OCI-LY1 (cell line): Measurements from ENCODE around the gene RASA3.

Source experiments
- H2AFZ ChIP-seq: fragments of 200-600 bp; sonication (generic), shearing (Covaris generic); 2 replicates; pipeline ENCODE4 v1.6.0; 2014; ENCODE audit warnings: antibody characterized with exemption, mild to moderate bottlenecking, low read length
- H3F3A ChIP-seq: fragments of 200-600 bp; sonication (generic), shearing (Covaris generic); 2 replicates; pipeline ENCODE4 v1.6.0; 2014; ENCODE audit warnings: mild to moderate bottlenecking, antibody characterized with exemption, low read length, moderate library complexity; ENCODE audit not compliant: insufficient read depth
- H3K27ac ChIP-seq: fragments of 200-600 bp; sonication (generic); 2 replicates; pipeline ENCODE4 v1.5.1; 2014; ENCODE audit warnings: low read length, mixed run types, mild to moderate bottlenecking, low read depth; ENCODE audit not compliant: poor library complexity, severe bottlenecking
- H3K27me3 ChIP-seq: fragments of 200-600 bp; sonication (generic); 2 replicates; pipeline ENCODE4 v1.6.0; 2014; ENCODE audit warnings: antibody characterized with exemption, mild to moderate bottlenecking, low read length, moderate library complexity; ENCODE audit not compliant: insufficient read depth
- H3K36me3 ChIP-seq: fragments of 200-600 bp; sonication (generic); 2 replicates; pipeline ENCODE4 v1.6.1; 2014; ENCODE audit warnings: mild to moderate bottlenecking, antibody characterized with exemption, low read length, moderate library complexity, mixed read lengths; ENCODE audit not compliant: insufficient read depth
- H3K4me1 ChIP-seq: fragments of 200-600 bp; sonication (generic); 2 replicates; pipeline ENCODE4 v1.5.1; 2014; ENCODE audit warnings: mild to moderate bottlenecking, low read length, moderate library complexity; ENCODE audit not compliant: insufficient read depth, severe bottlenecking
- H3K4me2 ChIP-seq: fragments of 200-600 bp; sonication (generic), shearing (Covaris generic); 2 replicates; pipeline ENCODE4 v1.6.1; 2014; ENCODE audit warnings: low read length
- H3K4me3 ChIP-seq: fragments of 200-600 bp; sonication (generic); 2 replicates; pipeline ENCODE4 v1.5.1; 2014; ENCODE audit warnings: low read length, low read depth, mild to moderate bottlenecking, mixed read lengths; ENCODE audit not compliant: poor library complexity, severe bottlenecking
- H3K79me2 ChIP-seq: fragments of 200-600 bp; shearing (Covaris generic); 2 replicates; pipeline ENCODE4 v1.6.1; 2016; ENCODE audit warnings: mixed run types, low read length, mixed read lengths; ENCODE audit not compliant: insufficient read depth
- H3K9ac ChIP-seq: fragments of 200-600 bp; sonication (generic), shearing (Covaris generic); 2 replicates; pipeline ENCODE4 v1.6.1; 2014; ENCODE audit warnings: mild to moderate bottlenecking, low read length, mixed read lengths
- H3K9me2 ChIP-seq: fragments of 200-600 bp; sonication (generic), shearing (Covaris generic); 2 replicates; pipeline ENCODE4 v1.6.1; 2014; ENCODE audit warnings: low read depth, mild to moderate bottlenecking, low read length, mixed read lengths
- H3K9me3 ChIP-seq: fragments of 200-600 bp; shearing (Covaris generic); 2 replicates; pipeline ENCODE4 v1.6.1; 2014; ENCODE audit warnings: low read length, mixed read lengths
- H4K20me1 ChIP-seq: fragments of 200-600 bp; sonication (generic), shearing (Covaris generic); 2 replicates; pipeline ENCODE4 v1.6.0; 2016; ENCODE audit warnings: mild to moderate bottlenecking, low read length; ENCODE audit not compliant: insufficient read depth
- EZH2 ChIP-seq: fragments of 200-600 bp; sonication (generic), shearing (Covaris generic); IDR thresholded peaks from 2 replicates; pipeline ENCODE4 v1.8.0; 2017; ENCODE audit warnings: borderline replicate concordance, mixed run types, mild to moderate bottlenecking, antibody characterized with exemption, low read length, moderate library complexity, mixed read lengths
- TF ChIP-seq, protein P1 (sequence below): fragments of 200-600 bp; sonication (generic), shearing (Covaris generic); IDR thresholded peaks from 2 replicates; pipeline ENCODE4 v1.5.1; 2017; ENCODE audit warnings: mild to moderate bottlenecking, antibody characterized with exemption, low read length, moderate library complexity, mixed read lengths

The RASA3 gene

DNA sequence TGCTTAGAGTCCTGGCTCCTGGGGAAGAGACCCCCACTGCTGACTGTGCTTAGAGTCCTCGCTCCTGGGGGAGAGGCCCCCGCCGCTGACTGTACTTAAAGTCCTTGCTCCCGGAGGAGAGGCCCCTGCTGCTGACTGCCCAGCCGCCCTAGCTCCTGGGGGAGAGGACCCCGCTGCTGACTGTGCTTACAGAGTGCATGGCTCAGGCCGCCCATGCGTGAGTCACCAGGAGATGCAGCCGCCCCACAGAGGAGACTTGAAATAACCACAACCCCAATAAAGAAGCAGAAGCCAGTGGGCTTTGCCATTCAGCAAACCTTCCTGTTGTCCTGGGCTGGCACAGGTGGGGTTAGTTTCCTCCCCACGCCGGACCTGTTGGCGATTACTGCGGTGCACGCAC lies 79.4 kb downstream of the RASA3 start:
- no peaks in the 10 kb centered on the region for H3K79me2 ChIP-seq
- H3F3A ChIP-seq, result no peaks in the 10 kb centered on the region
- H3K27me3 ChIP-seq, result peaks cover 4% of the 10 kb centered on the region; the same call in 1 of the 2 replicates
- peaks cover 37% of the 10 kb centered on the region for H3K4me1 ChIP-seq
- H3K27ac ChIP-seq, result no peak overlapping the region
- no peak overlapping the region for H3K4me3 ChIP-seq
- no peaks in the 10 kb centered on the region for H3K9me2 ChIP-seq
- no peaks in the 10 kb centered on the region for H3K9me3 ChIP-seq
- no peak overlapping the region for H3K4me2 ChIP-seq
- H4K20me1 ChIP-seq, result no peaks in the 10 kb centered on the region
- no peaks in the 10 kb centered on the region for H3K36me3 ChIP-seq
- H2AFZ ChIP-seq, result no peak overlapping the region
- no peak overlapping the region for H3K9ac ChIP-seq
- TF ChIP-seq, protein P1, sequence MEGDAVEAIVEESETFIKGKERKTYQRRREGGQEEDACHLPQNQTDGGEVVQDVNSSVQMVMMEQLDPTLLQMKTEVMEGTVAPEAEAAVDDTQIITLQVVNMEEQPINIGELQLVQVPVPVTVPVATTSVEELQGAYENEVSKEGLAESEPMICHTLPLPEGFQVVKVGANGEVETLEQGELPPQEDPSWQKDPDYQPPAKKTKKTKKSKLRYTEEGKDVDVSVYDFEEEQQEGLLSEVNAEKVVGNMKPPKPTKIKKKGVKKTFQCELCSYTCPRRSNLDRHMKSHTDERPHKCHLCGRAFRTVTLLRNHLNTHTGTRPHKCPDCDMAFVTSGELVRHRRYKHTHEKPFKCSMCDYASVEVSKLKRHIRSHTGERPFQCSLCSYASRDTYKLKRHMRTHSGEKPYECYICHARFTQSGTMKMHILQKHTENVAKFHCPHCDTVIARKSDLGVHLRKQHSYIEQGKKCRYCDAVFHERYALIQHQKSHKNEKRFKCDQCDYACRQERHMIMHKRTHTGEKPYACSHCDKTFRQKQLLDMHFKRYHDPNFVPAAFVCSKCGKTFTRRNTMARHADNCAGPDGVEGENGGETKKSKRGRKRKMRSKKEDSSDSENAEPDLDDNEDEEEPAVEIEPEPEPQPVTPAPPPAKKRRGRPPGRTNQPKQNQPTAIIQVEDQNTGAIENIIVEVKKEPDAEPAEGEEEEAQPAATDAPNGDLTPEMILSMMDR, result no peak
- TF ChIP-seq EZH2, result no peak

DNA sequence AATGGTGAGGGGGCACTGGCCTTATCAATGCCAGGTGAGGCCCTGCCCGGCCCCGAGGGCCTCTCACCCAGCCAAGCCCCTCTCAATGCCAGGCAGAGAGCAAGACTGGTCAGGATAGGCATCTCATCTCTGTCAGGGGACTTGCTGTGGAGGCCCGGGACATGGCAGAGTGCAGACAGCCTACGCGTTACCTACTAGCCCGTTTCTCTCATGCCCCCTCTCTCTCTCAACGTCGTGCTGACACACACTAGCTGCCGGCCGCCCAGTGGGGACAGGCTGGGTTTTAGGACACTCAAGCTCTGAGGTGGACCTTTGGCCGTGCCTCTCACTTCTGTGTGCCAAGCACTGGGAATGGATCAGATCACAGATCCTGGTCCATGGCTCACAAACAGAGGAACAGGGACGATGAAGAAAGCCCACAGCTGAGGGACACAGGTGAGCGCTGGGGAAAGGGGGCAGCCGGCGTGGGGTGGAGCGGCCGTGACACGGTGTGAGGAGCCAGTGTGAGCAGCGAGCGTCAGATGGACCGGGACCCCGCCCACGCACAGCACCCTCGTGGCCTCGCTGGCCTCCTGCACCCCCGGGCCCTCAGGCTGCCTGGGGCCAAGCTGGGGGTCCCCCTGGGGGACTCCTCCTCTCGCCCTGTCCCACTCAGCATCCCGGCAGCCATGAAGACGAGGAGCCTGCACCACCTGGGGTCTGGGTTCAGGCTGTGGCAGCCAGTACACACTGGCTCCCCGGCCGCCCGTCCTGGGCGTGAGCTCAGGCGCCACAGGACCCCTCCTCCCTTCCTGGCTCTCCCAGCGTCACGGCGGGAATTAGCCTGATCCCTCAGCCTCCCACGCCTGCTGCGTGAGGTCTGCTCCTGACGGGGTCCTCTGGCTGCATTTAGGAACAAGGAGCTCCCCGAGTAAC lies 81.6 kb downstream of the RASA3 start:
- Histone ChIP-seq H3K4me3 (no peak overlapping the region), H3F3A (no peaks in the 10 kb centered on the region), H3K79me2 (no peaks in the 10 kb centered on the region), H3K27ac (no peak overlapping the region), H3K27me3 (peaks cover 4% of the 10 kb centered on the region; the same call in 1 of the 2 replicates), H3K9me2 (no peaks in the 10 kb centered on the region), H3K9ac (no peak overlapping the region), H3K36me3 (no peaks in the 10 kb centered on the region), H3K4me2 (no peak overlapping the region), H3K9me3 (no peaks in the 10 kb centered on the region), H2AFZ (no peak overlapping the region), H3K4me1 (peaks cover 51% of the 10 kb centered on the region), H4K20me1 (no peaks in the 10 kb centered on the region)
- TF ChIP-seq, protein P1, result no peak

DNA sequence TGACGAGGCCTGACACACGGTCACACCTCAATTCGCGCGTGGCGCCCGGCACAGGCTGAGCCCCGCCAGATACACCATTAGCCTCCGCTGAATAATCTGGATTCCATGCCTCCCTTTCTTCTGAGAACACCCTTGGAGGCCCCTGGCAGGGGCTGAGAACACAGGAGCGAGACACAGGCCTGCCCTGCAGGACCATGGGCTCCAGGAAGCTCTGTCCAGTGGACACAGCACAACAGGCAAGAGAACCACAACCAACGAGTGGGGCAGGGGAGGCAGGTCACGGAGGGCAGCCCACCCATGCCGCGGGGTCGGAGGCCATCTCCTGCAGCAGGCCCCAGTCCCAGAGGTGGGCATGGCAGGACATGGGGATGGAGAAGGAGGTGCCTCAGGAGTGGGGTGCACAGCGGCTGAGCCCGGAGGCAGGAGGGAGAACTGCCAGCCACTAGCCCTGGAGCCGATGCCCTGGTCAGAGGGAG lies 82.8 kb downstream of the RASA3 start:
- Histone ChIP-seq H3K27ac (no peak overlapping the region), H3K4me1 (peaks cover 58% of the 10 kb centered on the region), H4K20me1 (no peaks in the 10 kb centered on the region), H3K4me3 (no peak overlapping the region), H3F3A (peaks cover 3% of the 10 kb centered on the region; the same call in 1 of the 2 replicates), H3K36me3 (no peaks in the 10 kb centered on the region), H3K27me3 (peaks cover 4% of the 10 kb centered on the region; the same call in 1 of the 2 replicates), H3K79me2 (no peaks in the 10 kb centered on the region), H3K9me3 (no peaks in the 10 kb centered on the region), H3K9me2 (no peaks in the 10 kb centered on the region), H3K4me2 (no peak overlapping the region), H2AFZ (no peak overlapping the region), H3K9ac (no peak overlapping the region)
- no peak for TF ChIP-seq EZH2
- TF ChIP-seq, protein P1, result no peak
